Cardiac muscle cell (in vitro differentiated cells and primary cell): ENCODE results near the gene CCDC88C. TPM values are rescaled to one million over a fixed set of nuclear protein-coding genes. Genes with fewer than 3 reads are reported as not detected.

Experiments
- DNase-seq, 2 donors: peaks; one replicate each; pipeline versions ENCODE4 v3.0.0 to v3.0.0-alpha.2; 2010 to 2017; ENCODE audit warnings: low read depth in 1 of 2, low spot score in 1 of 2
- H3K27ac ChIP-seq: fragments of 200-600 bp; sonication (generic); 2 replicates; pipeline ENCODE4 v1.5.1; 2016
- H3K27me3 ChIP-seq: fragments of 200-600 bp; sonication (generic); 2 replicates; pipeline ENCODE4 v1.6.0; 2016; ENCODE audit warnings: control low read depth
- H3K36me3 ChIP-seq: fragments of 200-600 bp; sonication (generic); 2 replicates; pipeline ENCODE4 v1.5.1; 2016; ENCODE audit warnings: control low read depth
- H3K4me1 ChIP-seq: fragments of 200-600 bp; sonication (generic); 2 replicates; pipeline ENCODE4 v1.8.1; 2017; ENCODE audit warnings: low read depth, mild to moderate bottlenecking, mixed run types
- H3K4me3 ChIP-seq: fragments of 200-600 bp; sonication (generic); 2 replicates; pipeline ENCODE4 v1.5.1; 2016; ENCODE audit warnings: mild to moderate bottlenecking
- H3K9me3 ChIP-seq: fragments of 200-600 bp; sonication (generic); 2 replicates; pipeline ENCODE4 v1.5.1; 2017; ENCODE audit warnings: low read depth, mild to moderate bottlenecking, control low read depth
- CTCF ChIP-seq: IDR thresholded peaks from 2 replicates; pipeline ENCODE4 v1.5.1; 2012; ENCODE audit warnings: low read depth, mild to moderate bottlenecking, low read length
- polyA plus RNA-seq: library from polyadenylated mRNA; unstranded; fragments of >200 nt; fragmentation: Nextera tagmentation; extraction: Ambion mirVana; gene quantifications from 2 replicates; pipeline ENCODE4 v1.2.1, GENCODE V29; 2016
- total RNA-seq: library from RNA; depleted of rRNA; stranded (reverse); fragments of >200 nt; gene quantifications from 2 replicates; pipeline ENCODE4 v1.2.3, GENCODE V29; 2016

The CCDC88C gene
- total and polyA plus RNA-seq, 2 experiments from 2014 or later = 0.49 to 1.2 TPM

- Histone ChIP-seq H3K4me1 (peaks cover 10% of the 10 kb centered on the region), H3K36me3 (no peaks in the 10 kb centered on the region), H3K27me3 (peaks cover 6% of the 10 kb centered on the region), H3K9me3 (no peaks in the 10 kb centered on the region), H3K27ac (no peak overlapping the region), H3K4me3 (no peak overlapping the region)
- no peak for DNase-seq
- no peak for TF ChIP-seq CTCF
These were observed 158.7 kb downstream of the CCDC88C start for GRCh38 chr14:91258876-91259275.

GRCh38 chr14:91258011-91258618, 159.5 kb downstream of the CCDC88C start:
- Histone ChIP-seq H3K4me1 (peaks cover 10% of the 10 kb centered on the region), H3K9me3 (no peaks in the 10 kb centered on the region), H3K27ac (no peak overlapping the region), H3K4me3 (no peak overlapping the region), H3K36me3 (no peaks in the 10 kb centered on the region), H3K27me3 (peaks cover 4% of the 10 kb centered on the region)
- DNase-seq = peak in 1 of 2 donors; percentile 54
- TF ChIP-seq CTCF = no peak

- peak in 1 of 2 donors; percentile 49 for DNase-seq
- Histone ChIP-seq H3K27ac (no peak overlapping the region), H3K4me3 (no peak overlapping the region), H3K36me3 (no peaks in the 10 kb centered on the region), H3K4me1 (peaks cover 10% of the 10 kb centered on the region), H3K9me3 (no peaks in the 10 kb centered on the region), H3K27me3 (peaks cover 10% of the 10 kb centered on the region)
- TF ChIP-seq CTCF = no peak
These were observed 160.2 kb downstream of the CCDC88C start for GRCh38 chr14:91257328-91258010.

GRCh38 chr14:91256661-91257060, 161.0 kb downstream of the CCDC88C start:
- DNase-seq = peak; percentile 20 to 34
- Histone ChIP-seq H3K27me3 (peaks cover 16% of the 10 kb centered on the region), H3K4me1 (peaks cover 10% of the 10 kb centered on the region), H3K9me3 (no peaks in the 10 kb centered on the region), H3K36me3 (no peaks in the 10 kb centered on the region), H3K27ac (peak overlapping the region; percentile 43), H3K4me3 (no peak overlapping the region)
- no peak for TF ChIP-seq CTCF

GRCh38 chr14:91255026-91255695, 162.5 kb downstream of the CCDC88C start:
- Histone ChIP-seq H3K9me3 (no peaks in the 10 kb centered on the region), H3K27ac (no peak overlapping the region)
- no peak for TF ChIP-seq CTCF

More at GRCh38 chr14:91255026-91255695, 162.5 kb downstream of the CCDC88C start:
- Histone ChIP-seq H3K27me3 (peaks cover 18% of the 10 kb centered on the region), H3K36me3 (no peaks in the 10 kb centered on the region), H3K4me3 (no peak overlapping the region), H3K4me1 (peaks cover 10% of the 10 kb centered on the region)
- DNase-seq = no peak
